Measurements from ENCODE around the gene RAB27A.

- no peak for TF ChIP-seq POLR2A (IDR thresholded peaks at IDR 0.05; ENCODE audit: low read depth, low read length)
- TF ChIP-seq NR2C1 (IDR thresholded peaks at IDR 0.05) = no peak
- TF ChIP-seq USF2 (IDR thresholded peaks at IDR 0.05; ENCODE audit: borderline replicate concordance, low read depth, low read length) = no peak
- no peak for TF ChIP-seq ZNF384 (IDR thresholded peaks at IDR 0.05; ENCODE audit: borderline replicate concordance, low read depth, low read length)
- no peak for TF ChIP-seq EP300 (IDR thresholded peaks at IDR 0.05; ENCODE audit: borderline replicate concordance in 1 of 2, control insufficient read depth in 1 of 2, low read depth in 2 of 2, low read length in 2 of 2)
- no peak for TF ChIP-seq ZZZ3 (IDR thresholded peaks at IDR 0.05; ENCODE audit: control insufficient read depth, insufficient read length, low read depth)
- no peak for TF ChIP-seq DPF2 (IDR thresholded peaks at IDR 0.05)
- no peak for TF ChIP-seq SREBF2 (IDR thresholded peaks at IDR 0.05; ENCODE audit: low read length)
- no peak for TF ChIP-seq SKIL (IDR thresholded peaks at IDR 0.05; ENCODE audit: low read depth, poor library complexity, severe bottlenecking)
- TF ChIP-seq ZNF274 (IDR thresholded peaks at IDR 0.05; ENCODE audit: insufficient read depth, insufficient read length) = no peak
- no peak for TF ChIP-seq FOXM1 (IDR thresholded peaks at IDR 0.05; ENCODE audit: low read depth, low read length)
- TF ChIP-seq, protein P1, sequence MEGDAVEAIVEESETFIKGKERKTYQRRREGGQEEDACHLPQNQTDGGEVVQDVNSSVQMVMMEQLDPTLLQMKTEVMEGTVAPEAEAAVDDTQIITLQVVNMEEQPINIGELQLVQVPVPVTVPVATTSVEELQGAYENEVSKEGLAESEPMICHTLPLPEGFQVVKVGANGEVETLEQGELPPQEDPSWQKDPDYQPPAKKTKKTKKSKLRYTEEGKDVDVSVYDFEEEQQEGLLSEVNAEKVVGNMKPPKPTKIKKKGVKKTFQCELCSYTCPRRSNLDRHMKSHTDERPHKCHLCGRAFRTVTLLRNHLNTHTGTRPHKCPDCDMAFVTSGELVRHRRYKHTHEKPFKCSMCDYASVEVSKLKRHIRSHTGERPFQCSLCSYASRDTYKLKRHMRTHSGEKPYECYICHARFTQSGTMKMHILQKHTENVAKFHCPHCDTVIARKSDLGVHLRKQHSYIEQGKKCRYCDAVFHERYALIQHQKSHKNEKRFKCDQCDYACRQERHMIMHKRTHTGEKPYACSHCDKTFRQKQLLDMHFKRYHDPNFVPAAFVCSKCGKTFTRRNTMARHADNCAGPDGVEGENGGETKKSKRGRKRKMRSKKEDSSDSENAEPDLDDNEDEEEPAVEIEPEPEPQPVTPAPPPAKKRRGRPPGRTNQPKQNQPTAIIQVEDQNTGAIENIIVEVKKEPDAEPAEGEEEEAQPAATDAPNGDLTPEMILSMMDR (IDR thresholded peaks at IDR 0.05 in 2 of 3, conservative IDR thresholded peaks at IDR 0.05 in 1 of 3; ENCODE audit: control insufficient read depth in 2 of 3, extremely low read depth in 1 of 3, insufficient read depth in 1 of 3, low read depth in 3 of 3, low read length in 3 of 3) = no peak
- TF ChIP-seq CREB1 (IDR thresholded peaks at IDR 0.05; ENCODE audit: low read depth) = no peak
- no peak for TF ChIP-seq CBX3 (IDR thresholded peaks at IDR 0.05; ENCODE audit: borderline replicate concordance, low read depth)
Observed at GRCh38 chr15:55239440-55240124, 50.0 kb downstream of the RAB27A start.
